Activated CD4-positive, alpha-beta memory T cell treated with anti-CD3 and anti-CD28 coated beads for 36 hours (primary cell): ENCODE measurements around the gene AGBL4. TPM values are rescaled to one million over a fixed set of nuclear protein-coding genes. Genes with fewer than 3 reads are reported as not detected.

ENCODE experiments used
- CTCF ChIA-PET: fragments of 350-600 bp; sonication (Branson Sonifier 250); formaldehyde crosslinking; loops from one replicate; lab custom pipeline; 2021; ENCODE audit warnings: antibody characterized with exemption, inconsistent platforms; lab: Charles Lee
- POLR2A ChIA-PET: fragments of 350-600 bp; sonication (Branson Sonifier 250); formaldehyde crosslinking; loops from one replicate; lab custom pipeline; 2021; ENCODE audit warnings: antibody characterized with exemption; lab: Charles Lee
- DNase-seq: peaks from one replicate; pipeline ENCODE4 v3.0.0-alpha.2; 2020
- H3K27ac Mint-ChIP-seq: one replicate; pipeline ENCODE4 v1.8.0; 2021; ENCODE audit warnings: mixed read lengths
- H3K27me3 Mint-ChIP-seq: one replicate; pipeline ENCODE4 v1.8.0; 2021; ENCODE audit warnings: mixed read lengths
- H3K36me3 Mint-ChIP-seq: one replicate; pipeline ENCODE4 v1.8.0; 2021; ENCODE audit warnings: mixed read lengths
- H3K4me1 Mint-ChIP-seq: one replicate; pipeline ENCODE4 v1.8.0; 2021; ENCODE audit warnings: low read depth, mixed read lengths
- H3K4me3 Mint-ChIP-seq: one replicate; pipeline ENCODE4 v1.8.0; 2021; ENCODE audit warnings: mild to moderate bottlenecking, mixed read lengths
- H3K9me3 Mint-ChIP-seq: one replicate; pipeline ENCODE4 v1.8.0; 2021; ENCODE audit warnings: mixed read lengths
- intact Hi-C: fragments of 100-400 bp; cut with micrococcal nuclease; formaldehyde crosslinking; loops from one replicate; pipeline ENCODE4 v1.15.1; 2023
- total RNA-seq, 2 experiments: library from RNA; stranded (reverse); gene quantifications; one replicate each; pipeline ENCODE4 v1.2.3, GENCODE V29; 2021

The AGBL4 gene
- total RNA-seq, 2 experiments from 2014 or later, result not detected

DNA sequence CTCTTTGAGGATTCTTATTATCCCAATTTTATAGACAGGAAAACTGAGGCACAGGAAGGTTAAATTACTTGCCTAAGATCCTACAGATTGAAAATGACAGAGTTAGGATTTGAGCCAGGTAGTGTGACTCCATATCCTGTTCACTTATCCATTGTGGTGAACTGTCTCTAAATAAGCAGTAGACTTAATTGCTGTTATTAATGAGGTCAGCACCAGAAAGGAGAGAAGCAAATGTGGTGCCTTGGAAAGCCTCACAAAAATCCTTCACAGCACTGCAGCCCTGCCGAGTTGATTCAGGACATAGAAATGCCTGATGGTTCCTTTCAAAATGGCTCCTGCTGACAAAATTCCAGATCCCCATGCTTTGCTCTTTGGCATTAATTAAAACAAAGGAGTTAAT, 1053.8 kb downstream of the AGBL4 start:
- peaks cover 2% of the 10 kb centered on the region for H3K27me3 Mint-ChIP-seq
- intact Hi-C loops, result no loop called here
- POLR2A ChIA-PET, result no interaction called here

GRCh38 chr1:48967318-48967717, 1056.4 kb downstream of the AGBL4 start:
- Mint-ChIP-seq H3K27me3 (peaks cover 2% of the 10 kb centered on the region), H3K9me3 (no peaks in the 10 kb centered on the region), H3K4me1 (no peaks in the 10 kb centered on the region), H3K27ac (no peak overlapping the region), H3K4me3 (no peak overlapping the region), H3K36me3 (no peaks in the 10 kb centered on the region)
- CTCF ChIA-PET, result no interaction called here
- POLR2A ChIA-PET, result no interaction called here
- intact Hi-C loops, result no loop called here
- DNase-seq, result no peak

More for the DNA sequence above, 1053.8 kb downstream of the AGBL4 start:
- H3K36me3 Mint-ChIP-seq, result no peaks in the 10 kb centered on the region
- CTCF ChIA-PET, result no interaction called here
- no peak for DNase-seq
- H3K4me3 Mint-ChIP-seq, result no peak overlapping the region
- no peak overlapping the region for H3K27ac Mint-ChIP-seq
- H3K9me3 Mint-ChIP-seq, result no peaks in the 10 kb centered on the region
- no peaks in the 10 kb centered on the region for H3K4me1 Mint-ChIP-seq

DNA sequence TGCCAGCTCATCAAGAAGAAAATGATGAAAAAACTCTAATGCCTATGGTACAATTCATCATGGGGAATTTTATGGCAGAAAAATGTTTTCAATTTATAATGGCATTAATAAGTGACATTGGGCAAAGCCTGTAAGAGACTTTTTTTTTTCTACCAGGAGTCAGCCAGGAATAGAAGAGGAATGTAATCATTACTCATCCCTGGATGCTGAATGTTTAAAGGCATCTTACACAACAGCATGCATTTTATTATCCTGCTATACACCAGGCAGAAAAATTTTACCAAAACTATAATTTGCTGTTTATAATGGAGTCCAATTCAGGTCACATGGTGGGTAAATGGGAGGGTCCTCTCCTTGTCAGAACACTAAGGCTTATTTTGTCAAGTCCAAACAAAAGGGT, 1057.2 kb downstream of the AGBL4 start:
- Mint-ChIP-seq H3K4me1 (no peaks in the 10 kb centered on the region), H3K27me3 (peaks cover 2% of the 10 kb centered on the region), H3K27ac (no peak overlapping the region), H3K4me3 (no peak overlapping the region), H3K36me3 (no peaks in the 10 kb centered on the region), H3K9me3 (no peaks in the 10 kb centered on the region)
- ChIA-PET POLR2A (no interaction called here), CTCF (no interaction called here)
- no peak for DNase-seq
- intact Hi-C loops, result no loop called here

GRCh38 chr1:48960320-48960719, 1063.4 kb downstream of the AGBL4 start:
- DNase-seq, result no peak
- intact Hi-C loops, result no loop called here
- no peak overlapping the region for H3K27ac Mint-ChIP-seq
- no peaks in the 10 kb centered on the region for H3K4me1 Mint-ChIP-seq
- H3K9me3 Mint-ChIP-seq, result no peaks in the 10 kb centered on the region
- ChIA-PET POLR2A (no interaction called here), CTCF (no interaction called here)
- H3K27me3 Mint-ChIP-seq, result peaks cover 3% of the 10 kb centered on the region
- no peaks in the 10 kb centered on the region for H3K36me3 Mint-ChIP-seq
- H3K4me3 Mint-ChIP-seq, result no peak overlapping the region

- CTCF ChIA-PET, result no interaction called here
- Mint-ChIP-seq H3K4me3 (no peak overlapping the region), H3K27ac (no peak overlapping the region), H3K27me3 (peaks cover 3% of the 10 kb centered on the region), H3K4me1 (no peaks in the 10 kb centered on the region), H3K36me3 (no peaks in the 10 kb centered on the region), H3K9me3 (no peaks in the 10 kb centered on the region)
- no peak for DNase-seq
- intact Hi-C loops, result no loop called here
- POLR2A ChIA-PET, result no interaction called here
Observed at GRCh38 chr1:48955774-48956173, 1068.0 kb downstream of the AGBL4 start.

GRCh38 chr1:48953617-48954016, 1070.1 kb downstream of the AGBL4 start:
- no peak for DNase-seq
- no peak overlapping the region for H3K4me3 Mint-ChIP-seq
- POLR2A ChIA-PET, result no interaction called here
- H3K27ac Mint-ChIP-seq, result no peak overlapping the region
- CTCF ChIA-PET, result no interaction called here
- no peaks in the 10 kb centered on the region for H3K9me3 Mint-ChIP-seq
- H3K27me3 Mint-ChIP-seq, result no peaks in the 10 kb centered on the region
- H3K4me1 Mint-ChIP-seq, result no peaks in the 10 kb centered on the region
- intact Hi-C loops, result no loop called here
- H3K36me3 Mint-ChIP-seq, result no peaks in the 10 kb centered on the region

GRCh38 chr1:48948562-48948961, 1075.2 kb downstream of the AGBL4 start:
- peaks cover 2% of the 10 kb centered on the region for H3K9me3 Mint-ChIP-seq
- ChIA-PET POLR2A (no interaction called here), CTCF (no interaction called here)
- no peak for DNase-seq
- H3K27ac Mint-ChIP-seq, result no peak overlapping the region
- no peaks in the 10 kb centered on the region for H3K36me3 Mint-ChIP-seq
- intact Hi-C loops, result no loop called here
- no peaks in the 10 kb centered on the region for H3K4me1 Mint-ChIP-seq
- H3K27me3 Mint-ChIP-seq, result peaks cover 2% of the 10 kb centered on the region
- H3K4me3 Mint-ChIP-seq, result no peak overlapping the region

GRCh38 chr1:48947761-48948537, 1075.8 kb downstream of the AGBL4 start:
- DNase-seq, result no peak
- intact Hi-C loops, result no loop called here
- peaks cover 2% of the 10 kb centered on the region for H3K9me3 Mint-ChIP-seq
- no peak overlapping the region for H3K4me3 Mint-ChIP-seq
- ChIA-PET CTCF (no interaction called here), POLR2A (no interaction called here)
- no peak overlapping the region for H3K27ac Mint-ChIP-seq
- H3K36me3 Mint-ChIP-seq, result no peaks in the 10 kb centered on the region
- H3K27me3 Mint-ChIP-seq, result peaks cover 2% of the 10 kb centered on the region
- no peaks in the 10 kb centered on the region for H3K4me1 Mint-ChIP-seq

DNA sequence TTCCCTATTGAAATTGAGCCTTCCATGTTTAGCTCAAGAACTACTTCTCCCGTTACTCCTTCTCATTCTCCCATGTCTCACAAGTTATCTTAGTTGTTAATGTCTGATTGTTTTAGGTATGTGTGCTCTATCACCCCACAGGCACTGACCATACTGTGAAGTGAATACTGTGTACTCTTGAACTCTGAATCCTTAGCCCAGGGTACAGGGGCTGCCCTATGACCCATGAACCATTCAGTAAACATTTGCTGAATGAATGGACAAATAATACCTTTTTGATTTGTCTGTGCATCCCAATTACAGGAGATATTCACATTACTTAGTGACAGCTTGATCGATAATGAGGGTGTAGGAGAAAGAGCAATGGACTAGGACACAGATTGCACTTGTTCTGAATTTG, 1077.7 kb downstream of the AGBL4 start:
- ChIA-PET POLR2A (no interaction called here), CTCF (no interaction called here)
- DNase-seq, result no peak
- intact Hi-C loops, result no loop called here
- peaks cover 2% of the 10 kb centered on the region for H3K27me3 Mint-ChIP-seq
- peaks cover 2% of the 10 kb centered on the region for H3K9me3 Mint-ChIP-seq
- no peaks in the 10 kb centered on the region for H3K4me1 Mint-ChIP-seq
- H3K36me3 Mint-ChIP-seq, result no peaks in the 10 kb centered on the region
- H3K27ac Mint-ChIP-seq, result no peak overlapping the region
- H3K4me3 Mint-ChIP-seq, result no peak overlapping the region

- Mint-ChIP-seq H3K36me3 (no peaks in the 10 kb centered on the region), H3K27me3 (peaks cover 2% of the 10 kb centered on the region), H3K4me3 (no peak overlapping the region), H3K27ac (no peak overlapping the region), H3K9me3 (peaks cover 2% of the 10 kb centered on the region), H3K4me1 (no peaks in the 10 kb centered on the region)
- no peak for DNase-seq
- intact Hi-C loops, result no loop called here
- CTCF ChIA-PET, result no interaction called here
- POLR2A ChIA-PET, result no interaction called here
Observed at GRCh38 chr1:48944811-48945210, 1078.9 kb downstream of the AGBL4 start.

DNA sequence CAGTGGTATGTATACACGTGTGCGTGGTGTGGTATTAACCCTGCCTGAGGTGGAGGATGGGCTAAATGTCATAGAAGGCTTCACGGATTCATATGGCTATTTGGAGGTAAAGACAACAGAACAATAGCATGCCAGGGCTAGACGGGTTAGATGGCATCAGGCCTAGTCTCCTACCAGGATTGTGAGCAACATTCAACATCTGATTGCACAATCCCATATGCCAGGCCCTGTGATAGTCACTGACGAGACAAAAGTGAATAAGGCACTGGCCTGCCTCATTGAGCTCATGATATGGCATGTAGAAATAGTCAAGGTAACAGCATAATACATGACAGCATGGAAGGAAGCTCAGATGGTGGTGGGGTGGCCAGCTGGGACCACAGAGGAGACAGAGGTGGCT, 1079.9 kb downstream of the AGBL4 start:
- no peak for DNase-seq
- intact Hi-C loops, result no loop called here
- Mint-ChIP-seq H3K27ac (no peak overlapping the region), H3K27me3 (peaks cover 2% of the 10 kb centered on the region), H3K9me3 (peaks cover 2% of the 10 kb centered on the region), H3K4me3 (no peak overlapping the region), H3K36me3 (no peaks in the 10 kb centered on the region), H3K4me1 (no peaks in the 10 kb centered on the region)
- CTCF ChIA-PET, result no interaction called here
- POLR2A ChIA-PET, result no interaction called here

GRCh38 chr1:48943393-48943792, 1080.4 kb downstream of the AGBL4 start:
- no peak overlapping the region for H3K27ac Mint-ChIP-seq
- peaks cover 2% of the 10 kb centered on the region for H3K9me3 Mint-ChIP-seq
- H3K27me3 Mint-ChIP-seq, result peaks cover 2% of the 10 kb centered on the region
- no peak for DNase-seq
- CTCF ChIA-PET, result no interaction called here
- no peaks in the 10 kb centered on the region for H3K36me3 Mint-ChIP-seq
- intact Hi-C loops, result no loop called here
- no peaks in the 10 kb centered on the region for H3K4me1 Mint-ChIP-seq
- POLR2A ChIA-PET, result no interaction called here
- no peak overlapping the region for H3K4me3 Mint-ChIP-seq

DNA sequence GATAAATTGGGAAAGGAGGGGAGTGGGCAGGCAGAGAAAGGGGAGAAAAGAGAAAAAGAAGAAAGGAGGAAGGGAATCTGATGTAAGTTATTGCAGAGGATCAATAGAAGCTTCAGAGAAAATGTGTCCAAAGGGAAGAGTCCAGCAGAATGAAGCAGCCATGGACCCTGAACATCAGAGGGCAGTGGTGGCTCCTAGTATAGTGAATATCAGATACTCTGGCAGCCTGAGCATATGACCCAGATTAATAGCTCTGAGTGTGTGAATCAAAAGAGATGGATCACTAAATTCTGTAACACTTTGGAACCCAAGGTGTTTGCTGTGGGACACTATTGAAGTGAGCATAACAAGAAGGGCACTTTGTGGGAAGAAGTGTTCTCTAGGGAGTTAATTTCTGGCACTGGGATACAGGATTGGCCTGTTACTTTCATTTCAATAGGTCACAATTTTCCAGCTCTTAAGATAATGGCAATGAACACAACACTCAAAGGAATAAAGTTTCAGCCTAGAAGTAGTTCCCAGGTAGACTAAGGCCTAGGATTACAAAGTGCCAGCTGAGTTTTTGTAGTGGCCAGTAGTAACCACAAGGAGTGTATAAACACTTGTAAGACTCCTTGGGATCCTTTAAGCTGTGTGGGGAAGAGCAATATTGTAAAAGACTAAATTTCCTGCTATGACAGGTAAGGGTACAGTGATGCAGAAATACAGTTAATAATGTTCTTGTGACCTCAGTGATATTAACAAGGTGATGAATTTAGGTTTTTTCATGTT, 1082.6 kb downstream of the AGBL4 start:
- Mint-ChIP-seq H3K36me3 (no peaks in the 10 kb centered on the region), H3K4me3 (no peak overlapping the region), H3K27ac (no peak overlapping the region), H3K27me3 (no peaks in the 10 kb centered on the region), H3K9me3 (peaks cover 2% of the 10 kb centered on the region), H3K4me1 (no peaks in the 10 kb centered on the region)
- CTCF ChIA-PET, result no interaction called here
- no peak for DNase-seq
- intact Hi-C loops, result no loop called here
- POLR2A ChIA-PET, result no interaction called here
